Transverse colon (tissue), 3 donors: ENCODE results near the gene C11orf68.

ENCODE experiments used
- POLR2A ChIP-seq: fragments of 450-650 bp; IDR thresholded peaks from one replicate; pipeline ENCODE4 v1.6.1; 2016; ENCODE audit warnings: antibody characterized with exemption, mild to moderate bottlenecking, moderate library complexity
- TF ChIP-seq, protein P1 (sequence below), 5 experiments: fragments of 200-600 bp in 3 of 5; fragments of 450-650 bp in 2 of 5; sonication (generic) in 3 of 5; IDR thresholded peaks; 1 replicate in 2 of 5; 2 replicates in 3 of 5; pipeline ENCODE4 v1.5.1; 2016 to 2017; ENCODE audit warnings: antibody characterized with exemption in 5 of 5, inconsistent platforms in 3 of 5, mild to moderate bottlenecking in 2 of 5, moderate library complexity in 1 of 5

DNA sequence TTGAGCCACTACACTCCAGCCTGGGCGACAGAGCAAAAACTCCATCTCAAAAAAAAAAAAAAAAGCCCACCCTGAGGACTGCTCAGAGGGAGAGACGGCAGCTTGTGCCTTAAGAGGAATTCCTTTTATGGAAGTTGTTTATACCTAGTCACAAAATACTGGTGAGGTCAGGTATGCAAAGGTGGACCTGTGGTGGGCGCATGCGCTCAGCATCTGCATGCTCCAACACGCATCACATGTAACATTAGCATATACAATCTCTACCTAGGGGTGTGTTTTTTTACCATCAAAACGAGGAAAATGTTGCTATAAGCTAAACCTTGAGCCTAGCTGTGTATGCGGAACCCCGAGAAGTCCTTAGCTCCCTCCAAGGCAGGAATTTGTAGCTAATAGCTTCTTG is 35.9 kb upstream of the C11orf68 start:
- TF ChIP-seq, protein P1, sequence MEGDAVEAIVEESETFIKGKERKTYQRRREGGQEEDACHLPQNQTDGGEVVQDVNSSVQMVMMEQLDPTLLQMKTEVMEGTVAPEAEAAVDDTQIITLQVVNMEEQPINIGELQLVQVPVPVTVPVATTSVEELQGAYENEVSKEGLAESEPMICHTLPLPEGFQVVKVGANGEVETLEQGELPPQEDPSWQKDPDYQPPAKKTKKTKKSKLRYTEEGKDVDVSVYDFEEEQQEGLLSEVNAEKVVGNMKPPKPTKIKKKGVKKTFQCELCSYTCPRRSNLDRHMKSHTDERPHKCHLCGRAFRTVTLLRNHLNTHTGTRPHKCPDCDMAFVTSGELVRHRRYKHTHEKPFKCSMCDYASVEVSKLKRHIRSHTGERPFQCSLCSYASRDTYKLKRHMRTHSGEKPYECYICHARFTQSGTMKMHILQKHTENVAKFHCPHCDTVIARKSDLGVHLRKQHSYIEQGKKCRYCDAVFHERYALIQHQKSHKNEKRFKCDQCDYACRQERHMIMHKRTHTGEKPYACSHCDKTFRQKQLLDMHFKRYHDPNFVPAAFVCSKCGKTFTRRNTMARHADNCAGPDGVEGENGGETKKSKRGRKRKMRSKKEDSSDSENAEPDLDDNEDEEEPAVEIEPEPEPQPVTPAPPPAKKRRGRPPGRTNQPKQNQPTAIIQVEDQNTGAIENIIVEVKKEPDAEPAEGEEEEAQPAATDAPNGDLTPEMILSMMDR (IDR thresholded peaks at IDR 0.05): no peak
- TF ChIP-seq POLR2A: no peak
